ENCODE data around the gene OPCML. TPM values are rescaled to one million over a fixed set of nuclear protein-coding genes. Genes with fewer than 3 reads are reported as not detected.

The OPCML gene
- total and polyA plus RNA-seq, 2 donors (not counting 1 experiment from before 2014, with no cell fraction given) = not detected

- CTCF ChIA-PET = no interaction called here
- no peaks in the 10 kb centered on the region for H3K27me3 Mint-ChIP-seq
- no peak overlapping the region for H3K4me3 ChIP-seq (ENCODE audit: control extremely low read depth in 1 of 5, extremely low read depth in 1 of 5, insufficient read depth in 1 of 5, low read depth in 2 of 5, low read length in 4 of 5)
- TF ChIP-seq CTCF (IDR thresholded peaks at IDR 0.05) = no peak
- TF ChIP-seq EZH2 (IDR thresholded peaks at IDR 0.05; ENCODE audit: borderline replicate concordance, insufficient read depth, low read depth, low read length, poor library complexity, severe bottlenecking) = no peak
- H3K9me3 Mint-ChIP-seq (ENCODE audit: insufficient read depth) = peaks cover 2% of the 10 kb centered on the region
- H3K9me3 ChIP-seq (ENCODE audit: control extremely low read depth in 1 of 3, control insufficient read depth in 2 of 3, insufficient read depth in 1 of 3, low read length in 2 of 3) = peaks cover 0 to 11% (median 0%) of the 10 kb centered on the region in 3 donors
- H3K4me1 ChIP-seq (ENCODE audit: control insufficient read depth in 2 of 2, insufficient read depth in 2 of 2, low read length in 2 of 2) = no peaks in the 10 kb centered on the region
- H3K27me3 ChIP-seq (replicated peaks in 1 of 4; ENCODE audit: control extremely low read depth in 1 of 4, control insufficient read depth in 3 of 4, insufficient read depth in 4 of 4, low read length in 3 of 4) = no peaks in the 10 kb centered on the region
- no peak overlapping the region for H2AFZ ChIP-seq (ENCODE audit: insufficient read depth, low read depth, low read length, poor library complexity, severe bottlenecking)
- no peak overlapping the region for H3K27ac ChIP-seq (ENCODE audit: low read length in 2 of 2)
- no peaks in the 10 kb centered on the region for H4K20me1 ChIP-seq (ENCODE audit: control insufficient read depth, insufficient read depth, low read length, poor library complexity, severe bottlenecking)
- no peak overlapping the region for H3K27ac Mint-ChIP-seq
- H3K9ac ChIP-seq (ENCODE audit: low read length) = no peak overlapping the region
- H3K36me3 ChIP-seq (replicated peaks in 1 of 2; ENCODE audit: control extremely low read depth in 1 of 2, control insufficient read depth in 1 of 2, extremely low read depth in 1 of 2, insufficient read depth in 2 of 2, low read length in 1 of 2) = no peaks in the 10 kb centered on the region
- intact Hi-C loops (cut with micrococcal nuclease) = no loop called here
- H3K4me1 Mint-ChIP-seq = no peaks in the 10 kb centered on the region
- WGBS (ENCODE audit: insufficient coverage) = 71% methylated on average over 1 of the region's 8 CpGs
- ATAC-seq (ENCODE audit: low read depth) = no peak
- POLR2A ChIA-PET = no interaction called here
- no peak overlapping the region for H3K4me3 Mint-ChIP-seq
- H3K79me2 ChIP-seq (ENCODE audit: control insufficient read depth, insufficient read depth, low read length) = no peaks in the 10 kb centered on the region
- no peak for DNase-seq
- no peak overlapping the region for H3K4me2 ChIP-seq (replicated peaks; ENCODE audit: low read depth, low read length, poor library complexity, severe bottlenecking)
Measured at GRCh38 chr11:132907651-132908413, 624.5 kb downstream of the OPCML start.

- CTCF ChIA-PET = no interaction called here
- no peak overlapping the region for H3K9ac ChIP-seq (ENCODE audit: low read length)
- ATAC-seq (ENCODE audit: low read depth) = no peak
- H3K4me1 ChIP-seq (ENCODE audit: control insufficient read depth in 2 of 2, insufficient read depth in 2 of 2, low read length in 2 of 2) = no peaks in the 10 kb centered on the region
- no peak overlapping the region for H3K4me3 ChIP-seq (ENCODE audit: control extremely low read depth in 1 of 5, extremely low read depth in 1 of 5, insufficient read depth in 1 of 5, low read depth in 2 of 5, low read length in 4 of 5)
- H3K9me3 Mint-ChIP-seq (ENCODE audit: insufficient read depth) = peaks cover 2% of the 10 kb centered on the region
- no peaks in the 10 kb centered on the region for H3K27me3 ChIP-seq (replicated peaks in 1 of 4; ENCODE audit: control extremely low read depth in 1 of 4, control insufficient read depth in 3 of 4, insufficient read depth in 4 of 4, low read length in 3 of 4)
- H3K27ac ChIP-seq (ENCODE audit: low read length in 2 of 2) = no peak overlapping the region
- no peaks in the 10 kb centered on the region for H3K36me3 ChIP-seq (replicated peaks in 1 of 2; ENCODE audit: control extremely low read depth in 1 of 2, control insufficient read depth in 1 of 2, extremely low read depth in 1 of 2, insufficient read depth in 2 of 2, low read length in 1 of 2)
- no peak overlapping the region for H3K4me3 Mint-ChIP-seq
- 66% methylated on average over 4 of the region's 5 CpGs for WGBS (ENCODE audit: insufficient coverage)
- POLR2A ChIA-PET = no interaction called here
- TF ChIP-seq EZH2 (IDR thresholded peaks at IDR 0.05; ENCODE audit: borderline replicate concordance, insufficient read depth, low read depth, low read length, poor library complexity, severe bottlenecking) = no peak
- no peak for TF ChIP-seq CTCF (IDR thresholded peaks at IDR 0.05)
- no peak overlapping the region for H3K4me2 ChIP-seq (replicated peaks; ENCODE audit: low read depth, low read length, poor library complexity, severe bottlenecking)
- no peak overlapping the region for H3K27ac Mint-ChIP-seq
- intact Hi-C loops (cut with micrococcal nuclease) = no loop called here
- no peaks in the 10 kb centered on the region for H3K27me3 Mint-ChIP-seq
- H3K9me3 ChIP-seq (ENCODE audit: control extremely low read depth in 1 of 3, control insufficient read depth in 2 of 3, insufficient read depth in 1 of 3, low read length in 2 of 3) = peaks cover 0 to 7% (median 0%) of the 10 kb centered on the region in 3 donors
- DNase-seq = no peak
- no peaks in the 10 kb centered on the region for H3K4me1 Mint-ChIP-seq
- H3K79me2 ChIP-seq (ENCODE audit: control insufficient read depth, insufficient read depth, low read length) = no peaks in the 10 kb centered on the region
- H4K20me1 ChIP-seq (ENCODE audit: control insufficient read depth, insufficient read depth, low read length, poor library complexity, severe bottlenecking) = no peaks in the 10 kb centered on the region
- no peak overlapping the region for H2AFZ ChIP-seq (ENCODE audit: insufficient read depth, low read depth, low read length, poor library complexity, severe bottlenecking)
Measured at GRCh38 chr11:132904607-132905006, 627.7 kb downstream of the OPCML start.
